HFFc6 (cell line): Measurements from ENCODE around the gene RXRG. TPM values are rescaled to one million over a fixed set of nuclear protein-coding genes. Genes with fewer than 3 reads are reported as not detected.
A peak's percentile ranks its signal among the peaks of the same experiment; 100 is the strongest.

Experiments used
- DNase-seq: peaks from one replicate; pipeline ENCODE4 v3.0.0-alpha.2; 2018
- H3K27ac Mint-ChIP-seq: 2 replicates; pipeline ENCODE4 v1.8.0; 2020; ENCODE audit warnings: mild to moderate bottlenecking, mixed read lengths
- H3K27me3 Mint-ChIP-seq: 2 replicates; pipeline ENCODE4 v1.8.0; 2021; ENCODE audit warnings: mild to moderate bottlenecking, moderate library complexity, mixed read lengths; ENCODE audit not compliant: insufficient read depth
- H3K36me3 Mint-ChIP-seq: 2 replicates; pipeline ENCODE4 v1.8.0; 2021; ENCODE audit warnings: low read depth, mixed read lengths
- H3K4me1 Mint-ChIP-seq: 2 replicates; pipeline ENCODE4 v1.8.0; 2020; ENCODE audit warnings: low read depth, mixed read lengths
- H3K4me3 Mint-ChIP-seq: 2 replicates; pipeline ENCODE4 v1.8.0; 2020; ENCODE audit warnings: mild to moderate bottlenecking, moderate library complexity, mixed read lengths
- H3K9me3 Mint-ChIP-seq: 2 replicates; pipeline ENCODE4 v1.8.0; 2020; ENCODE audit warnings: mild to moderate bottlenecking, mixed read lengths
- CTCF ChIP-seq: fragments of 200-600 bp; sonication (generic); IDR thresholded peaks from 2 replicates; pipeline ENCODE4 v1.5.0; 2021; ENCODE audit warnings: antibody characterized with exemption, mild to moderate bottlenecking
- total RNA-seq, 6 experiments: library from RNA; stranded (reverse); fragmentation: NEBNext Ultra II Directional; extraction: Animal tissue kit (Norgen Biotek cat#: 25700); gene quantifications; 2 replicates in 1 of 6; 3 replicates in 5 of 6; pipeline ENCODE4 v1.2.3, GENCODE V29; 2021

RXRG gene
- total RNA-seq, 6 experiments from 2014 or later: not detected

GRCh38 chr1:165403835-165404482 lies 41.0 kb downstream of the RXRG start:
- Mint-ChIP-seq H3K27me3 (peaks cover 10% of the 10 kb centered on the region), H3K27ac (no peak overlapping the region), H3K4me3 (no peak overlapping the region), H3K36me3 (no peaks in the 10 kb centered on the region), H3K9me3 (no peaks in the 10 kb centered on the region), H3K4me1 (no peaks in the 10 kb centered on the region)
- no peak for DNase-seq
- TF ChIP-seq CTCF: peak; percentile 72

- H3K4me3 Mint-ChIP-seq: no peak overlapping the region
- H3K36me3 Mint-ChIP-seq: no peaks in the 10 kb centered on the region
- H3K27me3 Mint-ChIP-seq: peaks cover 10% of the 10 kb centered on the region
- peaks cover 9% of the 10 kb centered on the region for H3K4me1 Mint-ChIP-seq
- no peaks in the 10 kb centered on the region for H3K9me3 Mint-ChIP-seq
- no peak for TF ChIP-seq CTCF
- H3K27ac Mint-ChIP-seq: no peak overlapping the region
- DNase-seq: no peak
Measured at GRCh38 chr1:165402517-165403111, 42.3 kb downstream of the RXRG start.

GRCh38 chr1:165397944-165398343 lies 47.0 kb downstream of the RXRG start:
- Mint-ChIP-seq H3K4me3 (no peak overlapping the region), H3K36me3 (no peaks in the 10 kb centered on the region), H3K4me1 (peaks cover 20% of the 10 kb centered on the region), H3K9me3 (no peaks in the 10 kb centered on the region), H3K27ac (0 out of 2 replicates have a peak overlapping the region, but pooled peaks have one; percentile 45), H3K27me3 (peaks cover 24% of the 10 kb centered on the region)
- no peak for TF ChIP-seq CTCF
- peak; percentile 73 for DNase-seq

GRCh38 chr1:165395901-165396300 lies 49.0 kb downstream of the RXRG start:
- no peak for DNase-seq
- no peaks in the 10 kb centered on the region for H3K36me3 Mint-ChIP-seq
- no peaks in the 10 kb centered on the region for H3K9me3 Mint-ChIP-seq
- peaks cover 30% of the 10 kb centered on the region for H3K27me3 Mint-ChIP-seq
- H3K4me3 Mint-ChIP-seq: no peak overlapping the region
- H3K4me1 Mint-ChIP-seq: peaks cover 23% of the 10 kb centered on the region
- no peak overlapping the region for H3K27ac Mint-ChIP-seq
- no peak for TF ChIP-seq CTCF

GRCh38 chr1:165395478-165395877 lies 49.4 kb downstream of the RXRG start:
- Mint-ChIP-seq H3K9me3 (no peaks in the 10 kb centered on the region), H3K4me1 (peaks cover 23% of the 10 kb centered on the region), H3K27me3 (peaks cover 34% of the 10 kb centered on the region), H3K4me3 (no peak overlapping the region), H3K27ac (no peak overlapping the region), H3K36me3 (no peaks in the 10 kb centered on the region)
- TF ChIP-seq CTCF: no peak
- DNase-seq: no peak
